GM21529 (cell line): Measurements from ENCODE around the gene NPY1R.

ENCODE experiments used
- ATAC-seq: cut with Tn5 transposase; IDR thresholded peaks from one replicate; pipeline ENCODE4 v1.9.1; 2021; ENCODE audit not compliant: unreplicated experiment

The NPY1R gene

GRCh38 chr4:163280703-163281519, 51.5 kb downstream of the NPY1R start:
- no peak for ATAC-seq

- no peak for ATAC-seq
These were observed 52.7 kb downstream of the NPY1R start for GRCh38 chr4:163279713-163280112.

DNA sequence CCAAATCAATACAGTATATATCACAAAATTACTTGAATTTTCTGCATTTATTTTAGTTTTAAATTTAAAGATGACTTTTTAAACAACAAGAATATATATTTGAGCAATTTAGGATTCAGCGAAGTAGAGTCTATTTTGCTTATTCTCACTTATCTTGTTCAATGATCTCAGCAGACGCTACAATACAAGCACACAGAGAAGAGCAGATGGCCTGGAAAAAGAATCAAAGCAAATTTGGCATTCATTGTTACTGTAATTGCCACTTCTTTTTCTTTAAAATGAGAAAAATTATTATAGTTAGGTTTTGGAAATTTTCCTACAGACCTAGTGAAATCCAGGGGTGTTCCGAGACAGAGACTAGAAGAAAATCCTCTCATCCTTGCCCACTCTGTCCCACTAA, 57.5 kb downstream of the NPY1R start:
- no peak for ATAC-seq
